Activated CD8-positive, alpha-beta T cell treated with anti-CD3 and anti-CD28 coated beads, Interleukin-2, amount 10 ng/mL, durations not matched to agents 7 days and 5 days (primary cell): ENCODE results near the gene SDCCAG8. TPM values are rescaled to one million over a fixed set of nuclear protein-coding genes. Genes with fewer than 3 reads are reported as not detected.
"Not testable (repeated sequence)": the region's sequence is repeated elsewhere in the genome, so short reads cannot be mapped to it uniquely, and the experiment has no call there.

Source experiments
- ATAC-seq: fragments of 150-1000 bp; cut with Tn5 transposase; one replicate; pipeline ENCODE4 v1.10.0; 2021; ENCODE audit warnings: moderate library complexity
- CTCF ChIA-PET: fragments of 350-600 bp; sonication (Branson Sonifier 250); formaldehyde crosslinking; loops from one replicate; lab custom pipeline; 2021; ENCODE audit warnings: antibody characterized with exemption; lab: Charles Lee
- POLR2A ChIA-PET: fragments of 350-600 bp; sonication (Branson Sonifier 250); formaldehyde crosslinking; loops from one replicate; lab custom pipeline; 2021; ENCODE audit warnings: antibody characterized with exemption; lab: Charles Lee
- DNase-seq: peaks from one replicate; pipeline ENCODE4 v3.0.0-alpha.2; 2020
- H3K27ac Mint-ChIP-seq: one replicate; pipeline ENCODE4 v1.8.0; 2021; ENCODE audit warnings: mild to moderate bottlenecking, mixed read lengths
- H3K27me3 Mint-ChIP-seq: one replicate; pipeline ENCODE4 v1.8.0; 2021; ENCODE audit warnings: low read depth, mixed read lengths
- H3K36me3 Mint-ChIP-seq: one replicate; pipeline ENCODE4 v1.8.0; 2021; ENCODE audit warnings: low read depth, mixed read lengths
- H3K4me1 Mint-ChIP-seq: one replicate; pipeline ENCODE4 v1.8.0; 2021; ENCODE audit warnings: low read depth, mixed read lengths
- H3K4me3 Mint-ChIP-seq: one replicate; pipeline ENCODE4 v1.8.0; 2021; ENCODE audit warnings: mild to moderate bottlenecking, mixed read lengths
- H3K9me3 Mint-ChIP-seq: one replicate; pipeline ENCODE4 v1.8.0; 2022; ENCODE audit warnings: mixed read lengths; ENCODE audit not compliant: insufficient read depth
- total RNA-seq, 2 experiments: library from RNA; stranded (reverse); gene quantifications; one replicate each; pipeline ENCODE4 v1.2.3, GENCODE V29; 2021

The SDCCAG8 gene
- total RNA-seq, 2 experiments from 2014 or later, result 16.6 to 20.0 TPM

GRCh38 chr1:243315893-243316292, 60.1 kb downstream of the SDCCAG8 start:
- no peak for DNase-seq
- H3K4me3 Mint-ChIP-seq, result no peak overlapping the region
- no peaks in the 10 kb centered on the region for H3K9me3 Mint-ChIP-seq
- ChIA-PET POLR2A (no interaction called here), CTCF (no interaction called here)
- H3K36me3 Mint-ChIP-seq, result peaks cover 9% of the 10 kb centered on the region
- H3K4me1 Mint-ChIP-seq, result peaks cover 12% of the 10 kb centered on the region
- ATAC-seq, result no peak
- no peak overlapping the region for H3K27ac Mint-ChIP-seq
- H3K27me3 Mint-ChIP-seq, result no peaks in the 10 kb centered on the region

DNA sequence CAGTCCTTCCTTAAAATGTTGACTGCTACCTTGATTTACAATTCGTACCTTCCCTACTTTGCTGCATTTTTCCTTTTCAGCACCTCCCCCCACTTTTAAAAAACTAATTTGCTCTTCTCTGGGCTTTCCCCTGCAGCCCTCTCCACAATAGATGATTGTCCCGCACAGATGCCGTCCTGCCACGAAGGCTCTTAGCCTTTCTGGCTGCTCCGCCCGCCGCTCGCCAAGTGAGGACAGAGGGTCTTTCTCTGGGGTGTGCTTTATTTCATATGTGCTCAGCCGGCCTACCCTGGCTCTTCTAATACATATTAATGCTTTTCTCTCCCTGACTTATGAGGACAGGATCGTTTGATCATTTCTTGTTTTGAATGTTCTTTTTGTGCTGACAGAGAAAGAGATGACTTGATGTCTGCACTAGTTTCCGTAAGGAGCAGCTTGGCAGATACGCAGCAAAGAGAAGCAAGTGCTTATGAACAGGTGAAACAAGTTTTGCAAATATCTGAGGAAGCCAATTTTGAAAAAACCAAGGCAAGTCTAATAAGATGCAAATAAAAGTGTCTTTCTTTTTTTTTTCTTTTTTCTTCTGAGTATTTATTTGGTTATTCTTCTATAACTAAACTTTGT, 60.6 kb downstream of the SDCCAG8 start:
- peaks cover 9% of the 10 kb centered on the region for H3K36me3 Mint-ChIP-seq
- H3K9me3 Mint-ChIP-seq, result no peaks in the 10 kb centered on the region
- no peaks in the 10 kb centered on the region for H3K27me3 Mint-ChIP-seq
- CTCF ChIA-PET, result no interaction called here
- no peak overlapping the region for H3K4me3 Mint-ChIP-seq
- POLR2A ChIA-PET, result no interaction called here
- ATAC-seq, result no peak
- H3K27ac Mint-ChIP-seq, result no peak overlapping the region
- peaks cover 12% of the 10 kb centered on the region for H3K4me1 Mint-ChIP-seq
- DNase-seq, result no peak

DNA sequence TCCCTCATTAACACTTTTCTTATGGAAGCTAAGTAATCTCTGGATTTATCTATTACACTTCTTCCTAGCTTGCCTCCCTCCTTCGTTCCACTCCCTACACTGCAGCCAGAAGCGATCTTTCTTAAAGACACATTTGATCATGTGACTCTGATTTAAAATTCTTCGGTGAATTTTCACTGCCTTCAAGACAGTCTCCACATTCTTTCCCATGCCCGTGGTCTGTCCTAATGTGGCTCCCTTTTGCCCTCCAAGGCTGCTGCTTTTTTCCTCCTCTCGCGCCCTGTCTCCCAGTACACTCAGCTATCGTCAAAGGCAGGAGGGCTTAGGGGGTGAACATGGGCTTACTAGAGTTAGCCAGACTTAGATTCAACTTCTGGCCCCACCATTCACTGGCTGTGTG, 64.4 kb downstream of the SDCCAG8 start:
- peaks cover 4% of the 10 kb centered on the region for H3K4me1 Mint-ChIP-seq
- CTCF ChIA-PET, result no interaction called here
- no peak overlapping the region for H3K27ac Mint-ChIP-seq
- H3K27me3 Mint-ChIP-seq, result no peaks in the 10 kb centered on the region
- H3K36me3 Mint-ChIP-seq, result peaks cover 9% of the 10 kb centered on the region
- H3K4me3 Mint-ChIP-seq, result no peak overlapping the region
- DNase-seq (no peak), ATAC-seq (no peak)
- H3K9me3 Mint-ChIP-seq, result no peaks in the 10 kb centered on the region
- POLR2A ChIA-PET, result no interaction called here

DNA sequence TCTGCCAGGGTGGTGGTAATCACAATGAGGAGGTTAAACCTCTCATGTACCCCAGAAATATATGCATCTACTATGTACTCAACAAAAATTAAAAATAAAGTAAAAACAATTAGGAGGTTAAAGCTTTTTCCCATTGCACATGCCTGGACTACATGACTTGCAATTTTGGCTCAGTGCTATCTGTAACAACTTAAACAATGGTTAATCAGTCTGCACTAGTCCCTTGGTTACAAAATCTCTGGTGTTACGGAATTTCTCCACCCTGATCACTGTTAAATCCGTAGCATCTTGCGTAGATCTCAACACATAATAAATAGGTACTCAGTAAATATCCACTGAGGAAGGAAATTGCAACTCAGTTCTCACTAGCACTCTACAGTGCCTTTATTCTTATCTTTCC, 66.5 kb downstream of the SDCCAG8 start:
- Mint-ChIP-seq H3K4me1 (no peaks in the 10 kb centered on the region), H3K27me3 (no peaks in the 10 kb centered on the region), H3K4me3 (no peak overlapping the region), H3K9me3 (no peaks in the 10 kb centered on the region), H3K36me3 (peaks cover 6% of the 10 kb centered on the region), H3K27ac (no peak overlapping the region)
- no peak for DNase-seq
- CTCF ChIA-PET, result no interaction called here
- POLR2A ChIA-PET, result interaction anchor here (0.6 kb wide), 1 partner anchor 1471 kb away, joined by 4 read pairs; no protein-coding TSS in a partner anchor
- ATAC-seq, result no peak

- H3K9me3 Mint-ChIP-seq, result no peaks in the 10 kb centered on the region
- DNase-seq (no peak), ATAC-seq (no peak)
- no peak overlapping the region for H3K4me3 Mint-ChIP-seq
- H3K36me3 Mint-ChIP-seq, result peaks cover 1% of the 10 kb centered on the region
- no peaks in the 10 kb centered on the region for H3K27me3 Mint-ChIP-seq
- no peak overlapping the region for H3K27ac Mint-ChIP-seq
- POLR2A ChIA-PET, result no interaction called here
- H3K4me1 Mint-ChIP-seq, result no peaks in the 10 kb centered on the region
- CTCF ChIA-PET, result interaction anchor here (1.3 kb wide), 1 partner anchor 868 kb away, joined by 3 read pairs; no protein-coding TSS in a partner anchor
These were observed 67.7 kb downstream of the SDCCAG8 start for GRCh38 chr1:243323491-243323890.

- Mint-ChIP-seq H3K27ac (no peak overlapping the region), H3K27me3 (no peaks in the 10 kb centered on the region), H3K4me1 (no peaks in the 10 kb centered on the region), H3K9me3 (no peaks in the 10 kb centered on the region), H3K4me3 (no peak overlapping the region), H3K36me3 (no peaks in the 10 kb centered on the region)
- DNase-seq, result peak; percentile 51
- CTCF ChIA-PET, result no interaction called here
- POLR2A ChIA-PET, result no interaction called here
- no peak for ATAC-seq
These were observed 69.6 kb downstream of the SDCCAG8 start for GRCh38 chr1:243325305-243325890.

DNA sequence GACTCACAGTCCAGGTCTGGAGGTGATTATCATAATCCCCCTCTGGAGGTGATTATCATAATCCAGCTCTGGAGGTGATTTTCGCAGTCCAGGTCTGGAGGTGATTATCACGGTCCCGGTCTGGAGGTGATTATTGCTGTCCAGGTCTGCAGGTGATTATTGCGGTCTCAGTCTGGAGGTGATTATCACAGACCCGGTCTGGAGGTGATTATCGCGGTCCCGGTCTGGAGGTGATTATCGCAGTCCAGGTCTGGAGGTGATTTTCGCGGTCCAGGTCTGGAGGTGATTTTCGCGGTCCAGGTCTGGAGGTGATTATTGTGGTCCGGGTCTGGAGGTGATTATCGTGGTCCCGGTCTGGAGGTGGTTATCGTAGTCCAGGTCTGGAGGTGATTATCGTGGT, 76.6 kb downstream of the SDCCAG8 start:
- ChIA-PET CTCF (no interaction called here), POLR2A (no interaction called here)
- H3K9me3 Mint-ChIP-seq, result no peaks in the 10 kb centered on the region
- H3K4me1 Mint-ChIP-seq, result no peaks in the 10 kb centered on the region
- H3K4me3 Mint-ChIP-seq, result no peak overlapping the region
- DNase-seq (no peak), ATAC-seq (no peak)
- no peak overlapping the region for H3K27ac Mint-ChIP-seq
- no peaks in the 10 kb centered on the region for H3K27me3 Mint-ChIP-seq
- peaks cover 7% of the 10 kb centered on the region for H3K36me3 Mint-ChIP-seq

GRCh38 chr1:243335292-243335691, 79.5 kb downstream of the SDCCAG8 start:
- H3K9me3 Mint-ChIP-seq, result no peaks in the 10 kb centered on the region
- ATAC-seq (no peak), DNase-seq (no peak)
- H3K27ac Mint-ChIP-seq, result no peak overlapping the region
- H3K36me3 Mint-ChIP-seq, result peaks cover 7% of the 10 kb centered on the region
- CTCF ChIA-PET, result interaction anchor here (2.1 kb wide), 1 partner anchor 9 kb away, joined by 7 read pairs; no protein-coding TSS in a partner anchor
- H3K4me1 Mint-ChIP-seq, result no peaks in the 10 kb centered on the region
- POLR2A ChIA-PET, result no interaction called here
- H3K4me3 Mint-ChIP-seq, result no peak overlapping the region
- H3K27me3 Mint-ChIP-seq, result no peaks in the 10 kb centered on the region

- CTCF ChIA-PET, result interaction anchor here (2.1 kb wide), 1 partner anchor 8 kb away, joined by 7 read pairs; no protein-coding TSS in a partner anchor
- POLR2A ChIA-PET, result no interaction called here
- H3K9me3 Mint-ChIP-seq, result no peaks in the 10 kb centered on the region
- peaks cover 7% of the 10 kb centered on the region for H3K36me3 Mint-ChIP-seq
- no peak for DNase-seq
- no peak overlapping the region for H3K4me3 Mint-ChIP-seq
- H3K4me1 Mint-ChIP-seq, result no peaks in the 10 kb centered on the region
- H3K27ac Mint-ChIP-seq, result no peak overlapping the region
- no peaks in the 10 kb centered on the region for H3K27me3 Mint-ChIP-seq
- ATAC-seq, result no peak
These were observed 80.3 kb downstream of the SDCCAG8 start for GRCh38 chr1:243336163-243336562.

- H3K4me3 Mint-ChIP-seq, H3K27ac Mint-ChIP-seq, H3K9me3 Mint-ChIP-seq, H3K4me1 Mint-ChIP-seq, POLR2A ChIA-PET, H3K27me3 Mint-ChIP-seq, DNase-seq, H3K36me3 Mint-ChIP-seq, ATAC-seq: not testable (repeated sequence)
- CTCF ChIA-PET, result interaction anchor here (0.8 kb wide), 1 partner anchor 934 kb away, joined by 3 read pairs; no protein-coding TSS in a partner anchor
These were observed 83.0 kb downstream of the SDCCAG8 start for GRCh38 chr1:243338848-243339247.

DNA sequence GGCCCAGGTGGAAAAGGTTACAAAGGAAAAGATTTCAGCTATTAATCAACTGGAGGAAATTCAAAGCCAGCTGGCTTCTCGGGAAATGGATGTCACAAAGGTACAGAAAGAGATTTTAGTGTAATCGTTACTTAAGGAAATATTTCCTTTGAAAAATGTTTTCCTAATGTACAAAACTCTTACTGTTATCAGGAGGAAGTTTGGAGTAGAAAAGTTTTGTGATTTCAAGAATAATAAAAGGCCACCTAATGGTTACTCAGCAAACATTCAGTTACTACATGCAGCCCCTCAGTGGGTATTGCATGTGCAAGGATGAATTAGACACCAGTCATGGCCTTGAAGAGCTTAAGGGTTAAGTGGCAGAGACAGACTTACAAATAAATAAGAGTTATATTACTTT, 85.2 kb downstream of the SDCCAG8 start:
- peaks cover 3% of the 10 kb centered on the region for H3K4me1 Mint-ChIP-seq
- no peak overlapping the region for H3K27ac Mint-ChIP-seq
- H3K36me3 Mint-ChIP-seq, result peaks cover 3% of the 10 kb centered on the region
- ChIA-PET POLR2A (no interaction called here), CTCF (no interaction called here)
- no peaks in the 10 kb centered on the region for H3K27me3 Mint-ChIP-seq
- no peak for ATAC-seq
- H3K4me3 Mint-ChIP-seq, result no peak overlapping the region
- no peaks in the 10 kb centered on the region for H3K9me3 Mint-ChIP-seq
- no peak for DNase-seq
